Loucy (cell line): ENCODE results near the gene COL5A1.

Experiments used
- CTCF ChIP-seq: fragments of 200-600 bp; sonication (generic); conservative IDR thresholded peaks from 2 replicates; pipeline ENCODE4 v1.5.1; 2014; ENCODE audit warnings: mild to moderate bottlenecking, antibody characterized with exemption, low read length
- EZH2phosphoT487 ChIP-seq: fragments of 200-600 bp; IDR thresholded peaks from 2 replicates; pipeline ENCODE4 v1.6.1; 2018; ENCODE audit warnings: antibody characterized with exemption, mild to moderate bottlenecking, moderate library complexity, borderline replicate concordance

- TF ChIP-seq CTCF (no peak), EZH2phosphoT487 (no peak)
Observed at GRCh38 chr9:134652291-134653225, 11.0 kb downstream of the COL5A1 start.
